Astrocyte (in vitro differentiated cells and primary cell): ENCODE results near the gene SYCE3.
"Not testable (repeated sequence)": the region's sequence is repeated elsewhere in the genome, so short reads cannot be mapped to it uniquely, and the experiment has no call there.

Source experiments
- EZH2 ChIP-seq: IDR thresholded peaks from 2 replicates; pipeline ENCODE4 v1.6.1; 2012; ENCODE audit warnings: mild to moderate bottlenecking, low read length, inconsistent platforms; ENCODE audit not compliant: insufficient read depth
- TF ChIP-seq, protein P1 (sequence below): IDR thresholded peaks from 2 replicates; pipeline ENCODE4 v1.5.1; 2011; ENCODE audit warnings: low read depth, mild to moderate bottlenecking, inconsistent platforms, low read length, moderate library complexity; ENCODE audit not compliant: insufficient read depth

DNA sequence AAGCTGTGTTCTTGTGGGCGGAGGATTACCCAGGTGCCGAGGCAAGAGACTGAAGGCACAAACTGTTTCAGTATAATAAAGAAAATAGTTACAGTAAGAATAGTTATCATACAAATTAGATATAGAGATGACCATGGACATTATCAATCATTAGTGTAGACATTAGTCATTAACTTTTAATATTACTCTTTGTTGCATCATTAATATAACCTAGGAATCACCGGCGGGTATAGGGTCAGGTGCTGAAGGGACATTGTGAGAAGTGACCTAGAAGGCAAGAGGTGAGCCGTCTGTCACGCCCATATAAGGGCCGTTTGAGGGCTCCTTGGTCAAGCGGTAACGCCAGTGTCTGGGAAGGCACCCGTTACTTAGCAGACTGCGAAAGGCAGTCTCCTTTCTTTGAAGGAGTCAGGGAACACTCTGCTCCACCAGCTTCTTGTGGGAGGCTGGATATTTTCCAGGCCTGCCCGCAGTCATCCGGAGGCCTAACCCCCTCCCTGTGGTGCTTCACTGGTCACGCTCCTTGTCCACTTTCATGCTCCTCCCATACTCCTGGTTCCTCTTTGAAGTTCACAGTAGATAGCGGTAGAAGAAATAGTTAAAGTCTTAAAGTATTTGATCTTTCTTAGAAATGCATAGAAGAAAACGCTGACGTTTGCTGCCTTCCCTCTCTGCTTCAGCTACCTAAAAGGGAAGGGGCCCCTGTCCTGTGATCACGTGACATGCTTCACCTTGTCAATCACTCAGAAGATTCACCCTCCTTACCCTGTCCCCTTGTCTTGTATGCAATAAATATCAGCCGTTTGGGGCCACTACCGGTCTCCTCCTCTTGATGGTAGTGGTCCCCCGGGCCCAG, 28.6 kb downstream of the SYCE3 start:
- TF ChIP-seq, protein P1, sequence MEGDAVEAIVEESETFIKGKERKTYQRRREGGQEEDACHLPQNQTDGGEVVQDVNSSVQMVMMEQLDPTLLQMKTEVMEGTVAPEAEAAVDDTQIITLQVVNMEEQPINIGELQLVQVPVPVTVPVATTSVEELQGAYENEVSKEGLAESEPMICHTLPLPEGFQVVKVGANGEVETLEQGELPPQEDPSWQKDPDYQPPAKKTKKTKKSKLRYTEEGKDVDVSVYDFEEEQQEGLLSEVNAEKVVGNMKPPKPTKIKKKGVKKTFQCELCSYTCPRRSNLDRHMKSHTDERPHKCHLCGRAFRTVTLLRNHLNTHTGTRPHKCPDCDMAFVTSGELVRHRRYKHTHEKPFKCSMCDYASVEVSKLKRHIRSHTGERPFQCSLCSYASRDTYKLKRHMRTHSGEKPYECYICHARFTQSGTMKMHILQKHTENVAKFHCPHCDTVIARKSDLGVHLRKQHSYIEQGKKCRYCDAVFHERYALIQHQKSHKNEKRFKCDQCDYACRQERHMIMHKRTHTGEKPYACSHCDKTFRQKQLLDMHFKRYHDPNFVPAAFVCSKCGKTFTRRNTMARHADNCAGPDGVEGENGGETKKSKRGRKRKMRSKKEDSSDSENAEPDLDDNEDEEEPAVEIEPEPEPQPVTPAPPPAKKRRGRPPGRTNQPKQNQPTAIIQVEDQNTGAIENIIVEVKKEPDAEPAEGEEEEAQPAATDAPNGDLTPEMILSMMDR = not testable (repeated sequence)
- not testable (repeated sequence) for TF ChIP-seq EZH2
